SJCRH30 (cell line): ENCODE results near the gene ARFIP1. TPM values are rescaled to one million over a fixed set of nuclear protein-coding genes. Genes with fewer than 3 reads are reported as not detected.
"Not testable (repeated sequence)": the region's sequence is repeated elsewhere in the genome, so short reads cannot be mapped to it uniquely, and the experiment has no call there.

Source experiments
- DNase-seq, 2 experiments: peaks; one replicate each; pipeline ENCODE4 v3.0.0-alpha.2; 2015 to 2020
- H3K27ac ChIP-seq: fragments of 250-450 bp; sonication (Bioruptor Pico); 2 replicates; pipeline ENCODE4 v1.5.1; 2020; ENCODE audit warnings: mild to moderate bottlenecking, moderate library complexity
- H3K27me3 ChIP-seq: fragments of 250-450 bp; sonication (Bioruptor Pico); 2 replicates; pipeline ENCODE4 v1.5.1; 2020; ENCODE audit warnings: mild to moderate bottlenecking, moderate library complexity
- H3K36me3 ChIP-seq: fragments of 250-450 bp; sonication (Bioruptor Pico); 2 replicates; pipeline ENCODE4 v1.5.1; 2020; ENCODE audit warnings: mild to moderate bottlenecking, moderate library complexity
- H3K4me1 ChIP-seq: fragments of 250-450 bp; sonication (Bioruptor Pico); 2 replicates; pipeline ENCODE4 v1.5.1; 2020; ENCODE audit warnings: mild to moderate bottlenecking, moderate library complexity
- H3K4me3 ChIP-seq: fragments of 250-450 bp; sonication (Bioruptor Pico); 2 replicates; pipeline ENCODE4 v1.5.1; 2020; ENCODE audit warnings: mild to moderate bottlenecking, moderate library complexity
- H3K9me3 ChIP-seq: fragments of 250-450 bp; sonication (Bioruptor Pico); replicated peaks from 2 replicates; pipeline ENCODE4 v1.5.1; 2020; ENCODE audit warnings: mild to moderate bottlenecking, moderate library complexity
- total RNA-seq: library from RNA; depleted of rRNA; stranded (reverse); fragments of >200 nt; shearing (Covaris generic); gene quantifications from 2 replicates; pipeline ENCODE4 v1.2.3, GENCODE V29; 2014

ARFIP1 gene
- total RNA-seq, 1 experiment from 2014 or later = 35.4 TPM

DNA sequence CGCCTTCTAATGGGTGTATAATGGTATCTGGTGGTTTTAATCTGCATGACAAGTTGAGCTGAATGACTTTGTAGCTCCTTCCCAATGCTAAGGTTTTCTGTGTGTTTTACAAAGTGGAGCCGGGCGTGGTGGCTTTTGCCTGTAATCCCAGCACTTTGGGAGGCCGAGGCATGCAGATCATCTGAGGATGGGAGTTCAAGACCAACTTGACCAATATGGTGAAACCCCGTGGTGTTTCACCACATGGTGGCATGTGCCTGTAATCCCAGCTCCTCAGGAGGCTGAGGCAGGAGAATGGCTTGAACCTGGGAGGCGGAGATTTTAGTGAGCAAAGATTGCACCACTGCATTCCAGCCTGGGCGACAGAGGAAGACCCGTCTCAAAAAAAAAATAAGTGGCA, 28.9 kb downstream of the ARFIP1 start:
- Histone ChIP-seq H3K27me3 (no peaks in the 10 kb centered on the region), H3K4me3 (no peak overlapping the region), H3K36me3 (no peaks in the 10 kb centered on the region), H3K27ac (no peak overlapping the region), H3K4me1 (no peaks in the 10 kb centered on the region), H3K9me3 (no peaks in the 10 kb centered on the region)
- no peak for DNase-seq

DNA sequence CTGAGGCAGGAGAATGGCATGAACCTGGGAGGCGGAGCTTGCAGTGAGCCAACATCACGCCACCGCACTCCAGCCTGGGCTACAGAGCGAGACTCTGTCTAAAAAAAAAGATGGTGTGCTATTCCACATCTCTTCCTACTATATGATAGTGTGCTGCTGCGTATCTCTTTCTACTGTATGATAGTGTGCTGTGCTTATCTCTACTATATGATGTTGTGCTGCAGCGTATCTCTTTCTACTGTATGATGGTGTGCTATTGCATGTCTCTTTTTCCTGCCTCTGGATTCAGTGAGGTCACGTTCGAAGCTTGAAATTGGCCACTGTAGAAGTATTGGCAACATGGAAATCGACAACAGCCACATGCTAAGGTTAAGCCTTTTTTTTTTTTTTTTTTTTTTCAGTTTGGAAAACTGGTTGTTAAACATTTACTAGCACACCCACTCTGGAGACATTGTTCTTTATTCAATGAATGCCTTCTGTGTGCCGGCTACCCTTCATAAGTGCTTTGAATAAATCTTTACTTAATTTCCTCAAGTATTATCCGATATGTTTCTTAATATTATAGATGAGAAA, 31.0 kb downstream of the ARFIP1 start:
- no peaks in the 10 kb centered on the region for H3K4me1 ChIP-seq
- H3K27me3 ChIP-seq = no peaks in the 10 kb centered on the region
- DNase-seq = no peak
- no peaks in the 10 kb centered on the region for H3K9me3 ChIP-seq
- H3K4me3 ChIP-seq = no peak overlapping the region
- no peaks in the 10 kb centered on the region for H3K36me3 ChIP-seq
- no peak overlapping the region for H3K27ac ChIP-seq

- H3K36me3 ChIP-seq = no peaks in the 10 kb centered on the region
- no peak overlapping the region for H3K4me3 ChIP-seq
- H3K9me3 ChIP-seq = no peaks in the 10 kb centered on the region
- no peaks in the 10 kb centered on the region for H3K27me3 ChIP-seq
- H3K27ac ChIP-seq = no peak overlapping the region
- no peak for DNase-seq
- H3K4me1 ChIP-seq = no peaks in the 10 kb centered on the region
Observed at GRCh38 chr4:152815078-152815477, 35.3 kb downstream of the ARFIP1 start.

DNA sequence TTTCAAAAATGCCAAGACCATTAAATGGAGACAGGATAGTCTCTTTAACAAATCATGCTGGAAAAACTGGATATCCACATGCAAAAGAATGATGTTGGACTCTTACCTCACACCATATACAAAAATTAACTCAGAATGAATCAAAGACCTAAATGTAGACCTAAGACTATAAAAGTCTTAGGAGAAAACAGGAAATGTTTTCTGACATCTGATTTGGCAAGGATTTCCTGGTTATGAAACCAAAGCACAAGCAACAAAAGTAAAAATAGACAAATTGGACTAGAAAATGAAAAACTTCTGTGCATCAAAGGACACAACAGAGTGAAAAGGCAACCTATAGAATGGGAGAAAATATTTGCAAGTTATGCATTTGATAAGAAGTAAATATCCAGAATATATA, 37.6 kb downstream of the ARFIP1 start:
- no peaks in the 10 kb centered on the region for H3K36me3 ChIP-seq
- DNase-seq = no peak

GRCh38 chr4:152819026-152819645, 39.4 kb downstream of the ARFIP1 start:
- Histone ChIP-seq H3K27ac (no peak overlapping the region), H3K9me3 (no peaks in the 10 kb centered on the region), H3K4me1 (no peaks in the 10 kb centered on the region), H3K27me3 (no peaks in the 10 kb centered on the region), H3K4me3 (no peak overlapping the region), H3K36me3 (no peaks in the 10 kb centered on the region)
- DNase-seq = no peak

More for the DNA sequence above, 37.6 kb downstream of the ARFIP1 start:
- H3K9me3 ChIP-seq = no peaks in the 10 kb centered on the region
- no peaks in the 10 kb centered on the region for H3K27me3 ChIP-seq
- H3K4me3 ChIP-seq = no peak overlapping the region
- H3K27ac ChIP-seq = no peak overlapping the region
- no peaks in the 10 kb centered on the region for H3K4me1 ChIP-seq

DNA sequence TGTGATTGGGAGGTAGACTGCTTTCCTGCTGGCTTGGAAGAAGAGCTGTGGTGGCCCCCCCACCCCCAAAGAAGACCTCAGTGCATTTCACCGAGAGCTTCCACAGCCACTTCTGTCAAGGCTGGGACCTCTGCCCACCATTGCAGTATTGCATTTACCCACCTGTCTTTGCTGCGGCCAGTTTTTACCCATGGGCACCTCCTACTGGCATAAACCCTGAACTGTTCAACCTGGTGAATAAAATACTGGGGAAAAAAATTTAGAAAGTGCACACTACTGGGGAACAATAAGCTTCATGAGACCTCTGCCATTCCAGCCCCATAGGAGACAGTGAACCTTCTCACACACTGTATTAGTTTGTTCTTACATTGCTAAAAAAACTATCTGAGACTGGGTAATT, 40.3 kb downstream of the ARFIP1 start:
- Histone ChIP-seq H3K4me1 (no peaks in the 10 kb centered on the region), H3K27me3 (no peaks in the 10 kb centered on the region), H3K27ac (no peak overlapping the region), H3K36me3 (no peaks in the 10 kb centered on the region), H3K4me3 (no peak overlapping the region), H3K9me3 (no peaks in the 10 kb centered on the region)
- no peak for DNase-seq

DNA sequence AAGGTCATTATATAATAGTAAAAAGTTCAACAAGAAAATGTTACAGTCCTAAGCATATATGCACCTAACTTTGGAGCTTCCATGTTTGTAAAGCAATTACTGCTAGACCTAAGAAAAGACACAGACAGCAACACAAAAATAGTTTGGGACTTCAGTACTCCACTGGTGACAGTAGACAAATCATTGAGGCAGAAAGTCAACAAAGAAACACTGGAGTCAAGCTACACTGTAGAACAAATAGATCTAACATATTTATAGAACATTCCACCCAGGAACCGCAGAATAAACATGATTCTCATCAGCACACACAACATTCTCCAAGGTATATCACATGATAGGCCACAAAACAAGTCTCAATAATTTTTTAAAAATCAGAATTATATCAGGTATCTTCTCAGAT, 42.6 kb downstream of the ARFIP1 start:
- no peak overlapping the region for H3K4me3 ChIP-seq
- H3K27ac ChIP-seq = no peak overlapping the region
- no peaks in the 10 kb centered on the region for H3K4me1 ChIP-seq
- no peaks in the 10 kb centered on the region for H3K27me3 ChIP-seq
- DNase-seq = no peak
- H3K9me3 ChIP-seq = no peaks in the 10 kb centered on the region
- H3K36me3 ChIP-seq = no peaks in the 10 kb centered on the region

DNA sequence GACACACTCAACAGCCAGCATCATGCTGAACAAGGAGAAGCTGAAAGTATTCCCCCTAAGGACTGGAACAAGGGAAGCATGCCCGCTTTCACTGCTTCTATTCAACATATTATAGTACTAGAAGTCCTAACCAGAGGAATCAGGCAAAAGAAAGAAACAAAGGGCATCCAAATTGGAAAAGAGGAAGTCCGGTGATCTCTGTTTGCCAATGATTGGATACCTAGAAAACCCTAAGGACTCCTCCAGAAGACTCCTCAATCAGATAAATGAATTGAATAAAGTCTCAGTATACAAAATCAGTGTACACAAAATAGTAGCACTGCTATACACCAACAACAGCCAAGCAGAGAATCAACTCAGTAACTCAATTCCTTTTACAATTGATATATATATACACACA, 44.8 kb downstream of the ARFIP1 start:
- no peaks in the 10 kb centered on the region for H3K36me3 ChIP-seq
- no peaks in the 10 kb centered on the region for H3K9me3 ChIP-seq
- no peak overlapping the region for H3K27ac ChIP-seq
- no peaks in the 10 kb centered on the region for H3K27me3 ChIP-seq
- H3K4me3 ChIP-seq = no peak overlapping the region
- DNase-seq = no peak
- no peaks in the 10 kb centered on the region for H3K4me1 ChIP-seq

DNA sequence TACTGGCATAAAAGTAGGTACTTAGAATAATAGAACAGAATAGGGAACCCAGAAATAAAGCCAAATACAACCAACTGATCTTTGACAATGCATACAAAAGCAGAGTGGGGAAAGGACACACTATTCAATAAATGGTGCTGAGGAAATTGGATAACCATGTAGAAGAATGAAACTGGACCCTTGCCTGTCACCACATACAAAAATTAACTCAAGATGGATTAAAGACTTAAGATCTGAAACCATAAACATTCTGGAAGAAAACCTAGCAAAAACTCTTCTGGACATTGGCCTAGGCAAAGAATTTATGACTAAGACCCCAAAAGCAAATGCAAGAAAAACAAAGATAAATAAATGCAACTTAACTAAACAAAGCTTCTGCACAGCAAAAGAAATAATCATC, 45.6 kb downstream of the ARFIP1 start:
- no peak for DNase-seq
- Histone ChIP-seq H3K36me3 (no peaks in the 10 kb centered on the region), H3K4me1 (no peaks in the 10 kb centered on the region), H3K27ac (no peak overlapping the region), H3K27me3 (no peaks in the 10 kb centered on the region), H3K9me3 (no peaks in the 10 kb centered on the region), H3K4me3 (no peak overlapping the region)

DNA sequence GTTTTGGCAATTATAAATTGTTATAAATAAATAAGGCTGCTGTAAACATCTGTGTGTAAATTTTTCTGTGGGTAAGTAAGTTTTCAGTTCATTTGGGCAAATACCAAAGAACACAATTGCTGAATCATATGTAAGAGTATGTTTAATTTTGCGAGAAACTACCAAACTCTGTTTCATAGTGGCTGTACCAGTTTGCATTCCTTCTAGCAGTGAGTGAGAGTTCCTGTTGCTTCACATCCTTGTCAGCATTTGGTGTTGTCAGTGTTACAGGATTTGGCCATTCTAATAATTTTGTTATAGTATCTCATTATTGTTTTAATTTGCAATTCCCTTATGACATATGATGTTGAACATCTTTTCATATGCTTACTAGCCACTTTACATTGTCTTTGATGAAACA, 48.4 kb downstream of the ARFIP1 start:
- no peak for DNase-seq
- H3K4me1 ChIP-seq = no peaks in the 10 kb centered on the region
- H3K27ac ChIP-seq = no peak overlapping the region

DNA sequence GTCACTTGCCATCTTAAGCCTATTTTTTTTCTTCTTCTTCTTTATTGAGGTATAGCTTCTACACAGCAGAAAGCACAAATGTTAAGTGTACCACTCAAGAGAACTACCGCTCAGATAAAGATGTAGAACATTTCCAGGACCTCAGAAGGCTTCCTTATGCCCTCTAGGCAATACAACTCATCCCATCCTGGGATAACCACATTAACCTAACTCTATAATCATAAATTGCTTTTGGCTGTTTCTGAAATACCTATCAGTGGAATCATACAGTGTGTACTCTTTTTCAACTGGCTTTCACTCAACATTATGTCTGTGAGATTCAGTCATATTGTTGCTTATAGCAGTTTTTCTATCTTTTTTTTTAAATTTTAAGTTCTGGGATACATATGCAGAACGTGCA, 51.7 kb downstream of the ARFIP1 start:
- H3K27ac ChIP-seq = no peak overlapping the region
- H3K9me3 ChIP-seq = no peaks in the 10 kb centered on the region
- H3K4me1 ChIP-seq = no peaks in the 10 kb centered on the region
- no peaks in the 10 kb centered on the region for H3K27me3 ChIP-seq
- no peak for DNase-seq
- H3K4me3 ChIP-seq = no peak overlapping the region
- peaks cover 15% of the 10 kb centered on the region for H3K36me3 ChIP-seq

More for the DNA sequence above, 48.4 kb downstream of the ARFIP1 start:
- Histone ChIP-seq H3K4me3 (no peak overlapping the region), H3K36me3 (peaks cover 7% of the 10 kb centered on the region), H3K27me3 (no peaks in the 10 kb centered on the region), H3K9me3 (no peaks in the 10 kb centered on the region)

DNA sequence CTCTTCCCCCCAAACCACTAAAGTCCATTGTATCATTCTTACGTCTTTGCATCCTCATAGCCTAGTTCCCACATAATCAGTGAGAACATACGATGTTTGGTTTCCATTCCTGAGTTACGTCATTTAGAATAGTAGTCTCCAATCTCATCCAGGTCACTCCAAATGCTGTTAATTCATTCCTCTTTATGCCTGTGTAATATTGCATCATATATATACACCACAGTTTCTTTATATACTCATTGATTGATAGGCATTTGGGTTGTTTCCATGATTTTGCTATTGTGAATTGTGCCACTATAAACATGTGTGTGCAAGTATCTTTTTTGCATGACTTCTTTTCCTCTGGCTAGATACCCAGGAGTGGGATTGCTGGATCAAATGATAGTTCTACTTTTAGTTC, 57.2 kb downstream of the ARFIP1 start:
- Histone ChIP-seq H3K4me3 (no peak overlapping the region), H3K9me3 (no peaks in the 10 kb centered on the region), H3K36me3 (peaks cover 15% of the 10 kb centered on the region), H3K4me1 (no peaks in the 10 kb centered on the region), H3K27me3 (no peaks in the 10 kb centered on the region), H3K27ac (no peak overlapping the region)
- DNase-seq = no peak

GRCh38 chr4:152839729-152840128, 60.0 kb downstream of the ARFIP1 start:
- DNase-seq, H3K27ac ChIP-seq, H3K27me3 ChIP-seq, H3K4me1 ChIP-seq, H3K9me3 ChIP-seq, H3K36me3 ChIP-seq, H3K4me3 ChIP-seq: not testable (repeated sequence)

DNA sequence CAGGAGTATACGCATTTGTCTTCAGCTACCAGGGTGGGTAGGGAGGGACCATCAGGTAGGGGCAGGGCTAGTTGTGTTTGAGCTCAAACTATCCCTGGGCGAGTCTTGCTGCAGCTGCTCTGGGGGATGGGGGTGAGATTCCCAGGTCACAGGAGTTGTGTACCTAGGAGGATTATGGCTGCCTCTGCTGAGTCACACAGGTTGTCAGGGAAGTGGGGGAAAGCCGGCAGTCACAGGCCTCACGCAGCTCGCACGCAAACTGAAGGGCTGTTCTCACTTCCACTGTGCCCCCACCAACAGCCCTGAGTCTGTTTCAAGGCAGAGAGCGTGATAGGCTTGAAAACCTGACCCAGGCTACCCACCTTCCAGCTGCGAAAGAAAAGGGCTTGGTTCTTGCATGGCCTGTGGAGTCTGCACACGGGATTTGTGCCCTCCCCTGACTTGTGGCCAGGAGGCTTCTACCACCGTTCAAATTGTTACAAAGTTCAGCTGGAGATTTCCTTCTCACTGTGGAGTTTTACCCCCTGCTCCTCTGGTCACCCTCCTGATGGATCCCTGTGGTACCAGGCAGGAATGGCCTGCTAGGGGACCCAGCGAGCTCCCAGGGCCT, 63.8 kb downstream of the ARFIP1 start:
- H3K27ac ChIP-seq = no peak overlapping the region
- no peak overlapping the region for H3K4me3 ChIP-seq
- H3K4me1 ChIP-seq = no peaks in the 10 kb centered on the region
- no peaks in the 10 kb centered on the region; the same call in 1 of the 2 replicates for H3K36me3 ChIP-seq
- no peaks in the 10 kb centered on the region for H3K27me3 ChIP-seq
- no peaks in the 10 kb centered on the region for H3K9me3 ChIP-seq
- no peak for DNase-seq

DNA sequence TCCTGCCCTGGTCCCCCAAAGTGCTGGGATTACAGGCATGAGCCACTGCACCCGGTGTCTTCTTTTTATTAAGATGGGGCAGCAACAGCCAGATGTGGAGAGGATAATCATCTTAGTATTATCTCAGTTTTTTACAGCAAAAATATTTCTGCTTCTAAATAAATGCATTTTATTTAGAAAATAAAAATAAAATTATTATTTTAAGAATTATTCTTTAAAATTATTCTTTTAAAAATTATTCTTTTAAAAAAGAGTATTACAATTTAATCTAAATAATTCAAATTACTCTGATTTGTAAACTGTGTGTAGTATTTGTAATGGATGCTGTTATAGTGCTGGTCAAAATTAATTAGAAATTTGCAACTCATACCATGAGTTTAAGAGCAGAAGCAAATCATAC, 67.6 kb downstream of the ARFIP1 start:
- Histone ChIP-seq H3K27ac (no peak overlapping the region), H3K27me3 (no peaks in the 10 kb centered on the region), H3K36me3 (no peaks in the 10 kb centered on the region), H3K4me1 (no peaks in the 10 kb centered on the region), H3K4me3 (no peak overlapping the region), H3K9me3 (no peaks in the 10 kb centered on the region)
- no peak for DNase-seq

DNA sequence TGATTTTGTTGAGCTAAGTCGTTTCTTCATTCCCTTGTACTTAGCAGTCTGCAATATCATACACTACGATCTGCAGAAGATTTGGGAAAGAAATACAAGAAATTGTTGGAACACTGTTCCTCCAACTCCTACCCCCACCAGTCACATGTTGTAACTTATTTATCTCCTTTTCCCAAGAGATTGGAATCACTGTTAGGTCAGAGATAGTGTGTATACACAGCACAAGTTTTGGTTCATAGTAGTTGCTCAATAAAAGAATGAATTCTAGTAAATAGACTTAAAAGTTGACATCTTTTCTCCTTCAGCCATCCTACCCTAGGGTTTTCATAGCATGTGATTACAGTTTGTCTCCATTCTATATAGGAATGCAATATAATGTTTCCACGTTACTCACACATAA, 68.8 kb downstream of the ARFIP1 start:
- no peaks in the 10 kb centered on the region for H3K27me3 ChIP-seq
- no peaks in the 10 kb centered on the region for H3K4me1 ChIP-seq
- H3K9me3 ChIP-seq = no peaks in the 10 kb centered on the region; the same call in 1 of the 2 replicates
- H3K27ac ChIP-seq = no peak overlapping the region
- no peak for DNase-seq
- H3K4me3 ChIP-seq = no peak overlapping the region
- H3K36me3 ChIP-seq = no peaks in the 10 kb centered on the region
